ENCODE data around the gene FAM222B.
"Not testable (repeated sequence)": the region's sequence is repeated elsewhere in the genome, so short reads cannot be mapped to it uniquely, and the experiment has no call there.

FAM222B gene

DNA sequence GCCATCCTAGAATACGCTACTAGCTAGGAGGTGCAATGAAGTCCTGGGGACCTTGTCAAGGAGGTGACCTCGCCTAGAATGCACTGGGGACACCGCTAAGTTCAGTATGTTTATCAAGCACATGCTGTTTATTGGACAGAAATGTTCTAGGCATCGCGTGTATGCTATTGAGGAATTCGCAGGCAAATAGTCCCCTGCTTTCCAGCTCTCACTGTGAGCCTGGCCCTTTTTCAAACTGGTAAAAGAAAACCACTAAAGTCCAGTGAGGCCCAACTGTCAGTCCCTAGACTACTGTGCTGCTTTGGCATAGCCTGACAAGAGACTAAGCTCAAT lies 1.2 kb upstream of the FAM222B start:
- H3K36me3 ChIP-seq: peaks cover 6% of the 10 kb centered on the region; the same call in 1 of the 2 replicates
- no peak for DNase-seq
- TF ChIP-seq, protein P1, sequence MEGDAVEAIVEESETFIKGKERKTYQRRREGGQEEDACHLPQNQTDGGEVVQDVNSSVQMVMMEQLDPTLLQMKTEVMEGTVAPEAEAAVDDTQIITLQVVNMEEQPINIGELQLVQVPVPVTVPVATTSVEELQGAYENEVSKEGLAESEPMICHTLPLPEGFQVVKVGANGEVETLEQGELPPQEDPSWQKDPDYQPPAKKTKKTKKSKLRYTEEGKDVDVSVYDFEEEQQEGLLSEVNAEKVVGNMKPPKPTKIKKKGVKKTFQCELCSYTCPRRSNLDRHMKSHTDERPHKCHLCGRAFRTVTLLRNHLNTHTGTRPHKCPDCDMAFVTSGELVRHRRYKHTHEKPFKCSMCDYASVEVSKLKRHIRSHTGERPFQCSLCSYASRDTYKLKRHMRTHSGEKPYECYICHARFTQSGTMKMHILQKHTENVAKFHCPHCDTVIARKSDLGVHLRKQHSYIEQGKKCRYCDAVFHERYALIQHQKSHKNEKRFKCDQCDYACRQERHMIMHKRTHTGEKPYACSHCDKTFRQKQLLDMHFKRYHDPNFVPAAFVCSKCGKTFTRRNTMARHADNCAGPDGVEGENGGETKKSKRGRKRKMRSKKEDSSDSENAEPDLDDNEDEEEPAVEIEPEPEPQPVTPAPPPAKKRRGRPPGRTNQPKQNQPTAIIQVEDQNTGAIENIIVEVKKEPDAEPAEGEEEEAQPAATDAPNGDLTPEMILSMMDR (IDR thresholded peaks at IDR 0.05; ENCODE audit: low read depth, low read length): no peak

DNA sequence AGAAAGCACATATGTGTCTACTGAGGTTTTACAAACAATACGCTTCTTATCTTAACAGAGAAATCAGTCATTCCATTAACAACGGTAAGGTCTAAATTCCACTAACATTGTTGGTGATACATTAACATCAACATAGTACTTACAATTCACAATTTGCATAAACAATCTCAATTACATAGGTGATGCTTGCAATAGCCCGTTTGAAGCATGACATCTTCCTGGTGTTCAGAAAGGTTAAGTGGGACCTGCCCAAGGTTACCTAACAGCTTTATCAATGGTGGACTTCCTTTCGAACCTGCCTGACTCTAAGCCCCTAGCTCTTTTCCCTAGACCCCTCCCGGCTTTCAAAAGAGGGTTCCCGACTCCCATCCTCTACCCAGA lies 699 bp downstream of the FAM222B start:
- peak overlapping the region; percentile 72 for H3K4me3 ChIP-seq (ENCODE audit: low read depth, low read length)
- DNase-seq: no peak

More for the DNA sequence above, 1.2 kb upstream of the FAM222B start:
- no peaks in the 10 kb centered on the region for H3K9me3 ChIP-seq (ENCODE audit: severe bottlenecking)
- no peak overlapping the region for H3K4me3 ChIP-seq (ENCODE audit: low read depth, low read length)
- no peaks in the 10 kb centered on the region for H3K27me3 ChIP-seq (ENCODE audit: insufficient read depth, low read depth, severe bottlenecking)
- H3K27ac ChIP-seq: no peak overlapping the region

DNA sequence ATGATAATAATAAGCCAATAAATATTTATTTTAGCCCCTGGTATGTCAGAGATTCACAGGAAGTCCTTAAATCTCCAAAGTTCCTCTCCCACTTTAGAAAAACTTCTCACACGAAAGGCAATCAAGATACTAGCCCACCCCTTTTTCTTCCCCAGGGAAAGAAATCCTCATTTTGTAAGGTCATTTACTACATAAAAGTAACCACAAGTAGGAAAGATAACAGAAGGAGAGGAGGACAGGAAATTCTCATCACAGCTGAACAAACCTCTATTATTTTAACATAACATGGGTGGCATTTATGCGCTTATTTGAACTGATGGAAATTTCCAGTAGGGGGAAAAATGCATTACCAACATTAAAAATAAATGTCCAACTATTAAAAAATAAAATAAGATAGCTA lies 3.4 kb downstream of the FAM222B start:
- Histone ChIP-seq H3K4me3 (ENCODE audit: low read depth, low read length) (no peak overlapping the region), H3K27me3 (ENCODE audit: insufficient read depth, low read depth, severe bottlenecking) (no peaks in the 10 kb centered on the region), H3K27ac (no peak overlapping the region), H3K36me3 (peaks cover 9% of the 10 kb centered on the region), H3K9me3 (ENCODE audit: severe bottlenecking) (no peaks in the 10 kb centered on the region)
- TF ChIP-seq, protein P1 (IDR thresholded peaks at IDR 0.05; ENCODE audit: low read depth, low read length): no peak
- DNase-seq: no peak

More for the DNA sequence above, 699 bp downstream of the FAM222B start:
- Histone ChIP-seq H3K27ac (peak overlapping the region; percentile 75), H3K27me3 (ENCODE audit: insufficient read depth, low read depth, severe bottlenecking) (no peaks in the 10 kb centered on the region), H3K36me3 (peaks cover 6% of the 10 kb centered on the region; the same call in 1 of the 2 replicates), H3K9me3 (ENCODE audit: severe bottlenecking) (no peaks in the 10 kb centered on the region)
- TF ChIP-seq, protein P1 (IDR thresholded peaks at IDR 0.05; ENCODE audit: low read depth, low read length): no peak

DNA sequence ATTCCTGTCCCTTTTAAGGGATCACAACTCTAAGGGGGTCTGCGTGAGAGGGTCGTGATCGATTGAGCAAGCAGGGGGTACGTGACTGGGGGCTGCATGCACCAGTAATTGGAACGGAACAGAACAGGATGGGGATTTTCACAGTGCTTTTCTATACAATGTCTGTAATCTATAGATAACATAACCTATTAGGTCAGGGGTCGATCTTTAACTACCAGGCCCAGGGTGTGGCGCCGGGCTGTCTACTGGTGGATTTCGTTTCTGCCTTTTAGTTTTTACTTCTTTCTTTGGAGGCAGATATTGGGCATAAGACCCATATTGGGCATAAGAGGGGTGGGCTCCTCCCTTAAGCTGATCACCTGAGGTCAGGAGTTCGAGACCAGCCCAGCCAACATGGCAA lies 6.0 kb downstream of the FAM222B start:
- H3K27me3 ChIP-seq (ENCODE audit: insufficient read depth, low read depth, severe bottlenecking); H3K9me3 ChIP-seq (ENCODE audit: severe bottlenecking); H3K27ac ChIP-seq; DNase-seq; H3K4me3 ChIP-seq (ENCODE audit: low read depth, low read length): not testable (repeated sequence)
- peaks cover 13% of the 10 kb centered on the region for H3K36me3 ChIP-seq

DNA sequence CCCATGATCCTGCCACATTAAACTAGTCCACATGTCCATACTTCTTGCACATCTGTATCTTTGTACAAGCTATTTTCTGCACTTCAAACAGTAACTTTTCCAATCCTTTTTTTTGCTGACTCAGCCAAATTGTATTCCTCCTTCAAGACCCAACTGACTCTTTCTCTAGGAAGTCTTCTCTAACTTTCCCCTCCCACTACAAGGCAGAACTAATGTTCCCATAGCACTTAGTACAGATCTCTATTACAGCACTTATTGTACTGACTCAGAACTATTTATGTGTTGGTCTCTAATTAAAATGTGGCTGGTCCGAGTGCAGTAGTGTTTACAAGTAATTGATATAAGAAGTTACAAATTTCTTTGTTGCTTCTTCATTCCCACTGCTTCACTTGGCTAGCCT lies 8.2 kb downstream of the FAM222B start:
- no peaks in the 10 kb centered on the region for H3K27me3 ChIP-seq (ENCODE audit: insufficient read depth, low read depth, severe bottlenecking)
- no peak overlapping the region for H3K4me3 ChIP-seq (ENCODE audit: low read depth, low read length)
- no peaks in the 10 kb centered on the region for H3K9me3 ChIP-seq (ENCODE audit: severe bottlenecking)
- no peak overlapping the region for H3K27ac ChIP-seq
- no peak for DNase-seq
- TF ChIP-seq, protein P1 (IDR thresholded peaks at IDR 0.05; ENCODE audit: low read depth, low read length): no peak
- H3K36me3 ChIP-seq: peaks cover 13% of the 10 kb centered on the region

DNA sequence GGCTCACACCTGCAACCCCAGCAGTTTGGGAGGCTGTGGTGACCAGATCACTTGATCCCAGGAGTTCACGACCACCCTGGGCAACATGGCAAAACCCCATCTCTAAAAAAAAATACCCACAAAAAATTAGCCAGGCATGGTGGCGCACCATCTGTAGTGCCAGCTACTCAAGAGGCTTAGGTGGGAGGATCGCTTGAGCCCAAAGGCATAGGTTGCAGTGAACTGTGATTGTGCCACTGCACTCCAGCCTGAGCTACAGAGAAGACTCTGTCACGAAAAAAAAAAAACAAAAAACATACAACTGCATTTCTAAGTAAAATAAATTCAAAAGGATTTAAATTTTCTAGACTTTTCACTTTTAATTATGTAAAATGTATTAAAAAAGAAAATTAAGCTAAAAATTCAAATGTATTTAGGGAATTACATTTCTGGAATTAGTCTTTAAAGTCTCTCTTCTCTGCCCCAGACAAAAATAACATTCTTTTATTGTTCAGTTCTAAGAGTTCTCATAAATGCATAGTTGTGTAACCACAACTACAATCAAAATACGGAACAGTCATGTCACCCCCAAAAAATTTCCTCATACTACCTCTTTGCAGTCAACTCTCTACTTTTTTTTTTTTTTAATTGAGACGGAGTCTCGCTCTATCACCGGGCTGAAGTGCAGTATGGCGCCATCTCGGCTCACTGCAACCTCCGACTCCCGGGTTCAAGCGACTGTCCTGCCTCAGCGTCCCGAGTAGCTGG lies 14.1 kb downstream of the FAM222B start:
- Histone ChIP-seq H3K27ac (no peak overlapping the region), H3K9me3 (ENCODE audit: severe bottlenecking) (no peaks in the 10 kb centered on the region), H3K4me3 (ENCODE audit: low read depth, low read length) (no peak overlapping the region), H3K36me3 (peaks cover 7% of the 10 kb centered on the region), H3K27me3 (ENCODE audit: insufficient read depth, low read depth, severe bottlenecking) (no peaks in the 10 kb centered on the region)
- no peak for DNase-seq
- TF ChIP-seq, protein P1 (IDR thresholded peaks at IDR 0.05; ENCODE audit: low read depth, low read length): no peak

All from WERI-Rb-1 (cell line).